ENCODE measurements around the gene BDKRB2. TPM values are rescaled to one million over a fixed set of nuclear protein-coding genes. Genes with fewer than 3 reads are reported as not detected.

The BDKRB2 gene
- total RNA-seq, 6 experiments from 2014 or later: 5.8 to 11.2 (median 9.1) TPM

DNA sequence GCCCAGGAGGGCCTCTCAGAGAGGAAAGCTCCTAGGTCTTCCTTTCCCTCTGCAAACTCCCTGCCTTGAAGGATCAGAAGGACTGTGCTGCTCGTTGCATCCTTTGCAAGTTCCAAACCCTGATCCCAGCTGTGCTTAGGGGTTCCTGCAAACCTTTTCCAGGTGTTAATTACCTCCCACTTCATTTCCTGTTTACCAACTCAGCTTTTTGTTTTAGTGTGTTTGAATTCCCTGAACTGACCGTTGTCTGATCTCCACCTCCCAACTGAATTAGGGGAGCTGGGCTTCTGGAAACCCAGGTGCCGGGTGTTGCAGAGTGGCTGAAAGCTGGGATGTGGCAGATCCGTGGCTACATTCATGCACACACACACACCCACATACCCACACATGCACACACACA, 30.8 kb downstream of the BDKRB2 start:
- Mint-ChIP-seq H3K27me3 (ENCODE audit: insufficient read depth) (peaks cover 5% of the 10 kb centered on the region), H3K27ac (no peak overlapping the region), H3K4me3 (no peak overlapping the region), H3K36me3 (ENCODE audit: low read depth) (no peaks in the 10 kb centered on the region; the same call in 1 of the 2 replicates), H3K4me1 (ENCODE audit: low read depth) (peaks cover 11% of the 10 kb centered on the region; the same call in 1 of the 2 replicates), H3K9me3 (no peaks in the 10 kb centered on the region)
- no peak for DNase-seq
- TF ChIP-seq, protein P1, sequence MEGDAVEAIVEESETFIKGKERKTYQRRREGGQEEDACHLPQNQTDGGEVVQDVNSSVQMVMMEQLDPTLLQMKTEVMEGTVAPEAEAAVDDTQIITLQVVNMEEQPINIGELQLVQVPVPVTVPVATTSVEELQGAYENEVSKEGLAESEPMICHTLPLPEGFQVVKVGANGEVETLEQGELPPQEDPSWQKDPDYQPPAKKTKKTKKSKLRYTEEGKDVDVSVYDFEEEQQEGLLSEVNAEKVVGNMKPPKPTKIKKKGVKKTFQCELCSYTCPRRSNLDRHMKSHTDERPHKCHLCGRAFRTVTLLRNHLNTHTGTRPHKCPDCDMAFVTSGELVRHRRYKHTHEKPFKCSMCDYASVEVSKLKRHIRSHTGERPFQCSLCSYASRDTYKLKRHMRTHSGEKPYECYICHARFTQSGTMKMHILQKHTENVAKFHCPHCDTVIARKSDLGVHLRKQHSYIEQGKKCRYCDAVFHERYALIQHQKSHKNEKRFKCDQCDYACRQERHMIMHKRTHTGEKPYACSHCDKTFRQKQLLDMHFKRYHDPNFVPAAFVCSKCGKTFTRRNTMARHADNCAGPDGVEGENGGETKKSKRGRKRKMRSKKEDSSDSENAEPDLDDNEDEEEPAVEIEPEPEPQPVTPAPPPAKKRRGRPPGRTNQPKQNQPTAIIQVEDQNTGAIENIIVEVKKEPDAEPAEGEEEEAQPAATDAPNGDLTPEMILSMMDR (IDR thresholded peaks at IDR 0.05): no peak

DNA sequence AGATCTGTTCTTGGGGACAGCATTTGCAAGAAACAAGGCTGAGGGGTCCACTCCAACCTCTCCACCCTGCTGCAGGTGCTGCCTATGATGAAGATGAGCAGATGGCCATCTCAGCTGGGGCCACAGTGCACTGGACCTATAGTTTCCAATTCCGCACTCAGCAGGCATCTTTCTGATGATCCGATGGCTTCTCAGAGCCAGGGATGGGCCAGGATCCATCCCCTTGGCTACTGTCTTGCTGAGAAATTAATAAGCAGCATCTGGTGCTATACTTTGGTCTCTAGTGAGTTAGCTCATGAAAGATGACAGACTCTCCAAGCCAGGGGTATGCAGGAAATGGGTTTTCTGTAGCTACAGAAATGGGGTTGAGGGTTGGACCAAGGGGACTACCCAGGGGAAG, 33.0 kb downstream of the BDKRB2 start:
- TF ChIP-seq, protein P1 (IDR thresholded peaks at IDR 0.05): no peak
- Mint-ChIP-seq H3K36me3 (ENCODE audit: low read depth) (peaks cover 18% of the 10 kb centered on the region), H3K27me3 (ENCODE audit: insufficient read depth) (peaks cover 7% of the 10 kb centered on the region), H3K27ac (no peak overlapping the region), H3K9me3 (no peaks in the 10 kb centered on the region), H3K4me3 (no peak overlapping the region), H3K4me1 (ENCODE audit: low read depth) (peaks cover 11% of the 10 kb centered on the region; the same call in 1 of the 2 replicates)
- no peak for DNase-seq

DNA sequence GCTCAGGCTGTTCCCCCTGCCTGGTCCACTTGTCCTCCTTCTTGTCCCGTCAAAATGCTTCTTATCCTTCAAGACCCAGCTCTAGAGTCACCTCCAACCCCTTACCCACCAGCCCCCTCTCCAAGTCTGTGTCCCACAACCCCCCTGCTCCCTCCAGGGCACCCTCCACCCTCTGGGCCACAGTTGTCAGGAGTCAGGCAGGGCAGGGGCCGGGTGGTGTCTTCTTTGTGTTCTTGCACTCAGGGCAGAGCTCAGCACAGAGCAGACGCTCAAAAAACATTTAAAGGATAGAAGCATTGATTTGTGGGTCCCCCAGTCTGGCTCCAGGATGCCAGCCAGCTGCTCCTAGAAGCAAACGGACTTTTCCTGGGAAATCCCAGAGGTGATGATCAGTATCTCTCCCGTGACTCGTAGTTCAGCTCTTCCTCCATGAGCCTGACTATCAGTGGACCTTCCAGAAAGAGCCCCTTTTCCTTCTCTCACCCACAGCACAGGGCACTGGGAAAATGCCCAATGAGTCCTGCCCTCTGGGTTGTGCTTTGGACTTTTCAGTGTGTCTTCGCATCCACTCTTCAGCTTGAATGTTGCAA, 34.1 kb downstream of the BDKRB2 start:
- Mint-ChIP-seq H3K4me3 (no peak overlapping the region), H3K27me3 (ENCODE audit: insufficient read depth) (peaks cover 8% of the 10 kb centered on the region), H3K36me3 (ENCODE audit: low read depth) (peaks cover 19% of the 10 kb centered on the region), H3K9me3 (no peaks in the 10 kb centered on the region), H3K27ac (no peak overlapping the region), H3K4me1 (ENCODE audit: low read depth) (peaks cover 11% of the 10 kb centered on the region; the same call in 1 of the 2 replicates)
- TF ChIP-seq, protein P1 (IDR thresholded peaks at IDR 0.05): no peak
- DNase-seq: no peak

DNA sequence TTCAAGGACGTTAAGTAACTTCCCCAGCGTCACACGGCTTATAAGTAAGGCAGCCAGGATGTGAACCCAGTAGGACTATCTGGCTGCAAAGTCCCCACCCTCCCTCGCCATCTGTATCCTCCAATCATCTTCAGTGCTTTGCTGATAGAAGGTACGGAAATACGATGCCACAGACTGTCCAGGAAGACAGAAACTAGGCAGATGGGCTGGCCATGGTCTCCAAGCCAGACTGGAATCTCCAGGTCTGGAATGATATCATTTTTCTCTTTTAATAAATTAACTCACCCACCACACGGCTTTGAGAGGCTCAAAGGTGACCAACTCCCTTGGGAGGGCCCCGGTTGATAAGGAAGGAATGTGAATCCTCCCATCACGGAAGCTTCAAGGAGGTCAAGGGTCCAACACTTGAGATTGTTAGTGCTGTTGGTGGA, 35.1 kb downstream of the BDKRB2 start:
- Mint-ChIP-seq H3K4me1 (ENCODE audit: low read depth) (peaks cover 8% of the 10 kb centered on the region; the same call in 1 of the 2 replicates), H3K27ac (no peak overlapping the region), H3K4me3 (no peak overlapping the region), H3K9me3 (no peaks in the 10 kb centered on the region), H3K27me3 (ENCODE audit: insufficient read depth) (peaks cover 8% of the 10 kb centered on the region), H3K36me3 (ENCODE audit: low read depth) (peaks cover 21% of the 10 kb centered on the region)
- DNase-seq: no peak
- TF ChIP-seq, protein P1 (IDR thresholded peaks at IDR 0.05): no peak

DNA sequence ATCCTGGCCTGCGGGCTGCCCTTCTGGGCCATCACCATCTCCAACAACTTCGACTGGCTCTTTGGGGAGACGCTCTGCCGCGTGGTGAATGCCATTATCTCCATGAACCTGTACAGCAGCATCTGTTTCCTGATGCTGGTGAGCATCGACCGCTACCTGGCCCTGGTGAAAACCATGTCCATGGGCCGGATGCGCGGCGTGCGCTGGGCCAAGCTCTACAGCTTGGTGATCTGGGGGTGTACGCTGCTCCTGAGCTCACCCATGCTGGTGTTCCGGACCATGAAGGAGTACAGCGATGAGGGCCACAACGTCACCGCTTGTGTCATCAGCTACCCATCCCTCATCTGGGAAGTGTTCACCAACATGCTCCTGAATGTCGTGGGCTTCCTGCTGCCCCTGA, 36.0 kb downstream of the BDKRB2 start:
- H3K4me1 Mint-ChIP-seq (ENCODE audit: low read depth): peaks cover 12% of the 10 kb centered on the region
- no peak overlapping the region for H3K4me3 Mint-ChIP-seq
- TF ChIP-seq, protein P1 (IDR thresholded peaks at IDR 0.05): no peak
- peaks cover 8% of the 10 kb centered on the region for H3K27me3 Mint-ChIP-seq (ENCODE audit: insufficient read depth)
- DNase-seq: no peak
- H3K27ac Mint-ChIP-seq: no peak overlapping the region
- H3K9me3 Mint-ChIP-seq: no peaks in the 10 kb centered on the region
- peaks cover 26% of the 10 kb centered on the region for H3K36me3 Mint-ChIP-seq (ENCODE audit: low read depth)
